HFFc6 (cell line): Measurements from ENCODE around the gene SIVA1. TPM values are rescaled to one million over a fixed set of nuclear protein-coding genes. Genes with fewer than 3 reads are reported as not detected.

Experiments
- DNase-seq: peaks from one replicate; pipeline ENCODE4 v3.0.0-alpha.2; 2018
- H3K27ac Mint-ChIP-seq: 2 replicates; pipeline ENCODE4 v1.8.0; 2020; ENCODE audit warnings: mild to moderate bottlenecking, mixed read lengths
- H3K27me3 Mint-ChIP-seq: 2 replicates; pipeline ENCODE4 v1.8.0; 2021; ENCODE audit warnings: mild to moderate bottlenecking, moderate library complexity, mixed read lengths; ENCODE audit not compliant: insufficient read depth
- H3K36me3 Mint-ChIP-seq: 2 replicates; pipeline ENCODE4 v1.8.0; 2021; ENCODE audit warnings: low read depth, mixed read lengths
- H3K4me1 Mint-ChIP-seq: 2 replicates; pipeline ENCODE4 v1.8.0; 2020; ENCODE audit warnings: low read depth, mixed read lengths
- H3K4me3 Mint-ChIP-seq: 2 replicates; pipeline ENCODE4 v1.8.0; 2020; ENCODE audit warnings: mild to moderate bottlenecking, moderate library complexity, mixed read lengths
- H3K9me3 Mint-ChIP-seq: 2 replicates; pipeline ENCODE4 v1.8.0; 2020; ENCODE audit warnings: mild to moderate bottlenecking, mixed read lengths
- total RNA-seq, 6 experiments: library from RNA; stranded (reverse); fragmentation: NEBNext Ultra II Directional; extraction: Animal tissue kit (Norgen Biotek cat#: 25700); gene quantifications; 2 replicates in 1 of 6; 3 replicates in 5 of 6; pipeline ENCODE4 v1.2.3, GENCODE V29; 2021
- TF ChIP-seq, protein P1 (sequence below): fragments of 200-600 bp; sonication (generic); IDR thresholded peaks from 2 replicates; pipeline ENCODE4 v1.5.0; 2021; ENCODE audit warnings: antibody characterized with exemption, mild to moderate bottlenecking

The SIVA1 gene
- total RNA-seq, 6 experiments from 2014 or later = 78.3 to 95.8 (median 82.5) TPM

DNA sequence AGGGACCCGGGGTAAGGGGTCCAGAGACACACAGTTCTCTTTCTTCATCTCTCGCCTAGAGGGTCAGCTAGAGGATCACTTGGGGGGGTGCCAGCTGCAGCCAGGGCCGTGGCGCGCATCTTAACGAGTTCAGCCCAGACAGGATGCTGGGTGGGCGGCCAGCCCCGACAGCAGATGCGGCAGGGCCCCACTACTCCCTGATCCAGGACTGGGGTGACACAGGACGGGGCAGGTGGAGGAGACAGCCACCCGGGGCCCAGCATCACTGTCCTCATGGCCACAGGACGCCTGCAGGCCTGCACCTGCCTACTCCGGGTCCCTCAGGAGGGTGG is 29.8 kb downstream of the SIVA1 start:
- no peaks in the 10 kb centered on the region; the same call in 1 of the 2 replicates for H3K27me3 Mint-ChIP-seq
- no peaks in the 10 kb centered on the region for H3K9me3 Mint-ChIP-seq
- no peaks in the 10 kb centered on the region for H3K4me1 Mint-ChIP-seq
- TF ChIP-seq, protein P1, sequence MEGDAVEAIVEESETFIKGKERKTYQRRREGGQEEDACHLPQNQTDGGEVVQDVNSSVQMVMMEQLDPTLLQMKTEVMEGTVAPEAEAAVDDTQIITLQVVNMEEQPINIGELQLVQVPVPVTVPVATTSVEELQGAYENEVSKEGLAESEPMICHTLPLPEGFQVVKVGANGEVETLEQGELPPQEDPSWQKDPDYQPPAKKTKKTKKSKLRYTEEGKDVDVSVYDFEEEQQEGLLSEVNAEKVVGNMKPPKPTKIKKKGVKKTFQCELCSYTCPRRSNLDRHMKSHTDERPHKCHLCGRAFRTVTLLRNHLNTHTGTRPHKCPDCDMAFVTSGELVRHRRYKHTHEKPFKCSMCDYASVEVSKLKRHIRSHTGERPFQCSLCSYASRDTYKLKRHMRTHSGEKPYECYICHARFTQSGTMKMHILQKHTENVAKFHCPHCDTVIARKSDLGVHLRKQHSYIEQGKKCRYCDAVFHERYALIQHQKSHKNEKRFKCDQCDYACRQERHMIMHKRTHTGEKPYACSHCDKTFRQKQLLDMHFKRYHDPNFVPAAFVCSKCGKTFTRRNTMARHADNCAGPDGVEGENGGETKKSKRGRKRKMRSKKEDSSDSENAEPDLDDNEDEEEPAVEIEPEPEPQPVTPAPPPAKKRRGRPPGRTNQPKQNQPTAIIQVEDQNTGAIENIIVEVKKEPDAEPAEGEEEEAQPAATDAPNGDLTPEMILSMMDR = no peak
- no peak overlapping the region for H3K27ac Mint-ChIP-seq
- H3K4me3 Mint-ChIP-seq = no peak overlapping the region
- no peaks in the 10 kb centered on the region for H3K36me3 Mint-ChIP-seq
- DNase-seq = no peak

DNA sequence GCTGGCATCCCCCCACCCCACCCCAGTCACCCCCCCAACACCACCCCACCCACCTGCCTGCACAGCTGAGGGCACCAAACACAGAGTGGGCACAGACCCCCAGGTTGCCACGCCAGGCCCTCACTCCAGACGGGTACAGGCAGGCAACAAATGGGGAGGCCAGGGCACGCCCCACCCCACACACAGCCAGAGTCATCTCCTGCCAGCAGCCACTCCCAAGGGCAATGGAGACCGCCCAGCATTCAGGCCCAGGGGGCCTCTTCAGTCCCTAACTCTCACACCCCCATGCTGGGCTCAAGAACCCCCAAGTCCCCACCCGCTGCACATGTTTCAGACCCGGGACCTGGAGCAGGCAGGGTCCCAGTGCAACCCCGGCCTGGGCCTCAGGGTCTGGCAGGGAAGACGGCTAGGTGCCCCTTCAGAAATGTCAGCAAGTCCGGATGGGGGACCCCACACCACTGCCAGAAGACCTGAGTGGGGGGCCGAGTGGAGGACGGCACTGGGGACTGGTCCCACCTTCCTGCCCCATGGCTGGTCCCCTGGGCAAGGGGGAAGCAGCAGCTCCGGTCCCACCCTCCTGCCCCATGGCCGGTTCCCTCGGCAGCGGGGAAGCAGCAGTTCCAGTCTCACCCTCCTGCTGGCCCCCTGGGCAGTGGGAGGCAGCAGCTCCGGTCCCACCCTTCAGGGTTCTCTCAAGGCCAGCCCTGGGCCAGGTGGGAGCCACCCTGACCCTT is 30.7 kb downstream of the SIVA1 start:
- TF ChIP-seq, protein P1 = no peak
- DNase-seq = no peak

DNA sequence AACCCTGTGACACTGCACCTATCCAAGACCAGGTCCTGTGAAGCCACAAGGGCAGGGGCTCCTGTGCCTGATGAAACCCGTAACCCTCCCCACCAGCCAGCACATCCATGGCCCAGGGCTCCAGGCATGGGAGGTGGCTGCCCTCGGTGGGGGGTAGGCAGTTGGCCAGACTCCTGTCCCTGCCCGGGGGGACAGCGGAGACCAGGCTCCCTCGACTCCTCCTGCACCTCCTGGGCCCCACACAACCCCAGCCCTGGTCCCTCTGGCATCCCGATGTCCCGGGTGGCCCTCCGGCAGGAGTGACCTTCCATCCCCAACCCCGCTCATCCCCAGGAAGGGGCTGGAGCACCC is 31.2 kb downstream of the SIVA1 start:
- Mint-ChIP-seq H3K4me1 (no peaks in the 10 kb centered on the region), H3K9me3 (no peaks in the 10 kb centered on the region), H3K27ac (no peak overlapping the region), H3K36me3 (no peaks in the 10 kb centered on the region), H3K27me3 (no peaks in the 10 kb centered on the region; the same call in 1 of the 2 replicates), H3K4me3 (no peak overlapping the region)
- TF ChIP-seq, protein P1 = no peak
- no peak for DNase-seq

More for the DNA sequence above, 30.7 kb downstream of the SIVA1 start:
- Mint-ChIP-seq H3K4me1 (no peaks in the 10 kb centered on the region), H3K27ac (no peak overlapping the region), H3K4me3 (no peak overlapping the region), H3K9me3 (no peaks in the 10 kb centered on the region), H3K36me3 (no peaks in the 10 kb centered on the region), H3K27me3 (no peaks in the 10 kb centered on the region; the same call in 1 of the 2 replicates)

DNA sequence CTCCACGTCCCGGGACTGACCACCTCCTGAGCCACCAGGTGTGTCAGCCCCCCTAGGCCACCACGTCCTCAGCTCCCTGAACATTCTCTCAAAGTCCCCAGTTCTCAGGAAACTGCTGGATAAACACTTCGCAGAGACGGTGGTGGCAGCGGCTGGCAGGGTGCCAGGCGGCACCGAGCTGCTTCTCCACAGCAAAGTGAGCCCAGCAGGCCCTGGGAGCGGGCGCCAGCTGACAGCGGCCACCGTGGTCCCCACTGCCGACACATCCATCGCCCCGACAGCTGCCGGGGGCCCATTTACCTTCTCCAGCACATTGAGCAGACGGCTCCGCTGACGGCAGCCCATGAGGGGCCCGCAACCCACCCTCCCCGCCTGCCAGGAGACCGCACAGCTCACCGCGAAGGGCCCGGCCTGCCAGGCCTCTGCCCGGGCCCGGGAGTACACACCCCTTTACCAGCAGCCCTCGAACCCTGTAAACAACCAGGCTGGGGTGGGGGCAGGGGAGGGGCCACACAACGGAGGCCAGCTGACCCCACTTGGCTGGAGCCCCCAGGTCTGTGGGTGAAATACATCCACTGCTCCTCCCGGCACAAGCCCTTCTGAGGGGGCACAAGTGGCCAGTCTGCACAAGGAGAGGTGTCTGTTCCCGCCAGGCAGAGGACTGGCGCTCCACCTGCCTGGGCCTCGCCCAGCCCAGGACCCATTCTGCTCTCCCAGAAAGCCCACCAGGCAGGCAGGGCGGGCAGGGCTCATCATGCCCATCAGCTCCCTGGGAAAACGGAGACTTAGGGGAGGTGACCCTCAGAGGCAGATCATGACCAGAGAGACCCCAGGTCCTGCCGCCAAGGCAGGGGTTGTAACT is 32.1 kb downstream of the SIVA1 start:
- Mint-ChIP-seq H3K27me3 (no peaks in the 10 kb centered on the region; the same call in 1 of the 2 replicates), H3K36me3 (no peaks in the 10 kb centered on the region), H3K27ac (no peak overlapping the region), H3K4me3 (no peak overlapping the region), H3K4me1 (no peaks in the 10 kb centered on the region), H3K9me3 (no peaks in the 10 kb centered on the region)
- no peak for DNase-seq
- TF ChIP-seq, protein P1 = no peak

DNA sequence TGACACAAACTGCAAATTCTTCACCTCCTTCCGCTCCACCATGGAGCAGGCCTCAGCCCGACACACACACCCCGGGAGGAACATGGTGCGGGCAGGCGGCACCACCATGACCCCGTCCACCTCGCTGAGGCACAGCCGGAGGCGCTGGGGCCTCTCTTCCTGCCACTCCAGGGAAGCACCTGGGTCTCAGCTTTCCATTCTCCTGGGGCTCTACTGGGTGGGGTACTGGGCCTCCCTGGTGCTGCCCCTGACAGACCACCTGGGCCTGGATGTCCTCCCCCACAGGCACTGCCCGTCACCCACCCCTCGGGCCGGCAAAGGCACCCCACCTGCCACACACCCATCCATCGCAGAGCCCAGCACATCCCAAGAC is 32.7 kb downstream of the SIVA1 start:
- H3K27me3 Mint-ChIP-seq = no peaks in the 10 kb centered on the region; the same call in 1 of the 2 replicates
- no peaks in the 10 kb centered on the region for H3K4me1 Mint-ChIP-seq
- H3K9me3 Mint-ChIP-seq = no peaks in the 10 kb centered on the region
- H3K36me3 Mint-ChIP-seq = no peaks in the 10 kb centered on the region
- no peak overlapping the region for H3K4me3 Mint-ChIP-seq
- TF ChIP-seq, protein P1 = no peak
- DNase-seq = no peak
- no peak overlapping the region for H3K27ac Mint-ChIP-seq
